Measurements from ENCODE around the gene C1orf35. TPM values are rescaled to one million over a fixed set of nuclear protein-coding genes. Genes with fewer than 3 reads are reported as not detected.

C1orf35 gene
- total RNA-seq, 1 donor from 2014 or later = 19.0 TPM

- intact Hi-C loops (cut with micrococcal nuclease) = no loop called here
These were observed 6.5 kb downstream of the C1orf35 start for GRCh38 chr1:228096416-228097332.

GRCh38 chr1:228095938-228096337 is 7.2 kb downstream of the C1orf35 start:
- intact Hi-C loops (cut with micrococcal nuclease) = no loop called here

GRCh38 chr1:228095161-228095560 is 8.0 kb downstream of the C1orf35 start:
- intact Hi-C loops (cut with micrococcal nuclease) = no loop called here

DNA sequence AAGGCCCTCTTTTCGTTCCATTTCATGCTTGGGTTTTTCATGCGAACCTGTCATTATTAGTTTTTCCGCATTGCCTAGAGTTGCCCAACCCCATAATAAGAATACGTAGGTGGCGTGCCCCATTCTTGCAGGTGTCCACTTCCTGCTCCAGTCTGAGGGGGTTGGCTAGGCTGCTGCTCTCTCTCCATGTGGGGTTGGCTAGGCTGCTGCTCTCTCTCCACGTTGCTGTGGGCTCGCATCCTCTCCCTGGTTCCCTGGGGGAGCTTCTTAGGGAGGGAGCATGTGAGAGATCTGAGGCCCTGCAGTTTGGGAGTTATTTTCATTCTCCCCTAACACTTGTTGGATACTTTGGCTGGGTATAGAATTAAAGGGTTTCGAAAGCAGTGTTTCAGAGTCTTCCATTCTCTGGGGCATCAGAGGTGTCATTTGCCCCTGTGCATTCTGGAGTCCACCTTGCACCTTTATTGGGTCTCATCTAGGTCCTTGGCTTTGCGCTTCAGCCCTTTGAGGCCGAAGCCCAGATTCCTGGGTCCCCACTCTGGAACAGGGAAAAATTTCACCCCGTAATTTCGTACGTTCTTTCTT is 8.6 kb downstream of the C1orf35 start:
- intact Hi-C loops (cut with micrococcal nuclease) = no loop called here

- intact Hi-C loops (cut with micrococcal nuclease) = no loop called here
These were observed 9.8 kb downstream of the C1orf35 start for GRCh38 chr1:228093050-228093906.

- intact Hi-C loops (cut with micrococcal nuclease) = no loop called here
These were observed 10.6 kb downstream of the C1orf35 start for GRCh38 chr1:228092342-228093049.

- intact Hi-C loops (cut with micrococcal nuclease) = no loop called here
These were observed 12.0 kb downstream of the C1orf35 start for GRCh38 chr1:228091084-228091483.

DNA sequence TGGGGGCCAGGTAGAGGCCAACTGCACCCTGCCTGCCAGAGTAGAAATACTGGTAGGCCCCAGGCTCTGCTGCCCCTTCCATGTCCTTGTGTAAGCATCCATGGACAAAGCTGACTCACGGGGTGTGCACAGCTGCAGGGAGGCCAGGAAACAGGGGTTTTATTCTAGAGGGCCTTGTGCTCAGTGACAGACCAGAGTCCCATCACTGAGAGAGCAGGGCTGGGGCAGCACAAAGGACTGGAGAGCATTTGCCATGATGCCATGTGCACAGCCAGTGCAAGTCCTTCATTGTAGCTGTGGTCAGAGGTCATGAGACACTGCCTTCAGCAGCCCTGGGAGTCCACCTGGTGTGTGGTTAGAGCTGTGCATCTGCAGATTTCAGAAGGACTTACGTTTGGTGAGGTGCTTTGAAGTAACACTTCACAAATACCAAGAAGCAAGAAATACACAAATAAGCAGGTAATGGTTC is 12.5 kb downstream of the C1orf35 start:
- intact Hi-C loops (cut with micrococcal nuclease) = no loop called here

GRCh38 chr1:228089519-228090380 is 13.4 kb downstream of the C1orf35 start:
- intact Hi-C loops (cut with micrococcal nuclease) = no loop called here

- intact Hi-C loops (cut with micrococcal nuclease) = no loop called here
These were observed 14.3 kb downstream of the C1orf35 start for GRCh38 chr1:228088586-228089498.

DNA sequence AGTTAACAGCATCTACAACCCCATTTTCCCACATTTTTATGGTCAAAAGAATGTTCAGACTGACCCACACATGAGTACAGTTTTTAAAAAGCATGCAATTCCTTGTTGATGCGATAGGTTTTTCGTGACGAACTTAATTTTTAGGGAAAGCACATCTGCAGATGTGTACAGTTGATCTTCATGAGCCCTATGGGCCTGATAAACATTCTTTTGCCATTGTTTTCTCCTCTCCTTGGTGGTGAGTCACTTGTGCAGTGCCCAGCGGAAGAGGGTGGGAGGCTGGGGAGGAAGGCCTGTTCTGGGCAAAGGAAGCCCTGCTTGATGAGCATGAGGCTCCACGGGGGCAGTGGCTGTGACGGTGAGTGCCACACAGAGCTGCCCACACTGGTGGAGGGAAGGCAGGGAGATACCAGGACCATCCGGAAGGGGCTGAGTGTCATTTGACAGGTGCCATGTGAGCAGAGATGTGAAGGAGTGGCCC is 15.3 kb downstream of the C1orf35 start:
- intact Hi-C loops (cut with micrococcal nuclease) = no loop called here

DNA sequence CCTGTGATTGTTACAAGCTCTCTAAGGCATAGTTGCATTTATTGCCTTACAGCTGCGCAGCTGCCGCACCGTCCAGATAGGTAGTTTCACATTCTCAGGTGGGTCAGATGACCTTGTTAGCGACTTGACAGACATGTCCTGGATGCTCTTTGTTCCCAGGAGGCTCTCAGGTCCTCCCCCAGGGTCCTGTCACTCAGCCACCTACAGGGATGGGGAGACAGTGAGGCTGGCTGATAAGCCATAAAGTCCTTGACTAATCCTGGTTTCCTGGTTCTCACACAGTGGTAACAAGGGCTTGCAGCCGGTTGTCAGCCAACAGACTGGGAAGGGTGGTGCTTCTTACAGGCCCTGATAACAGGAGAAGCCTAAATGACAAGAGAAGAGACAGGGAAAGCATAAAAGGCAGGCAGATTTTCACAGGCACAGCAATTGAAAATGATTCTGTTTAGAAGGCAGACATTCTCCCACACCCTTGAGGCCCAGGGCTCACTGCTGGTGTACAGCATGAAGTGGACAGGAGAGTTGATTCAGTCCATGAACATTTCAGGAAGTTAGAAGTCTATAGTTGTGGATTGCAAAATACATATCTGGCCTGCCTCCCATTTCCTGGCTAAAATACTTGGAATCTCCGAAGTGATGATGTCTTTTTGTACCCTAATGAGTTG is 17.7 kb downstream of the C1orf35 start:
- intact Hi-C loops (cut with micrococcal nuclease) = no loop called here

DNA sequence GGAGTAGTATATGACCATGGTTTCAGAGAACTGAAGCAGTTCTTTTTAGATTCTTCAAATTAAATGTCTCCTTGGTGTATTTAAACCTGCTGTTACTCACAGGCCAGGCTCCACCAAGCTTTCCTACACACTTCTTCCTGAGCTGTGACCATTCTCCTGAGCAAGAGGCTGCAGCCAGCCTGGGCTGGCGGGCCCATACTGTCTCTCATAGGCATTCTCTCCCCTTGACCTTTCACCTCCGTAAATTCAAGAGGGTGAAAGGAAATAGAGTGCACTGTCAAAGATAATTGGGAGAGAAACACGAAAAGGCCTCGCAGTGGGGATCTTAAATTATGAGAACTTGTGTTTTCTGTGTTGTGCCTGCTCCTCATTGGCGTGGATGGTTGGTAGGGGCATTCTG is 18.3 kb downstream of the C1orf35 start:
- intact Hi-C loops (cut with micrococcal nuclease) = loop anchor here (5.0 kb wide), 3 partner anchors 1202 to 1677 kb away; partner anchors contain the start of gene PARP1

- intact Hi-C loops (cut with micrococcal nuclease) = loop anchor here (5.0 kb wide), 3 partner anchors 1202 to 1677 kb away; partner anchors contain the start of gene PARP1
These were observed 18.8 kb downstream of the C1orf35 start for GRCh38 chr1:228084325-228084724.

- intact Hi-C loops (cut with micrococcal nuclease) = loop anchor here (2.0 to 5.0 kb wide), 4 partner anchors 323 to 1677 kb away; partner anchors contain the start of genes PARP1 and TRIM11
These were observed 19.2 kb downstream of the C1orf35 start for GRCh38 chr1:228083871-228084278.

GRCh38 chr1:228082918-228083870 is 19.9 kb downstream of the C1orf35 start:
- intact Hi-C loops (cut with micrococcal nuclease) = loop anchor here (1.0 to 5.0 kb wide), 18 partner anchors 20 to 1676 kb away; partner anchors contain the start of genes C1orf35, GUK1, JMJD4 and MRPL55
